Measurements from ENCODE around the gene KMT5B.

The KMT5B gene

GRCh38 chr11:68212421-68213134 is 518 bp downstream of the KMT5B start:
- Histone ChIP-seq H3K9me3 (ENCODE audit: low read length) (no peaks in the 10 kb centered on the region), H3K4me1 (ENCODE audit: insufficient read depth, low read length) (peaks cover 31% of the 10 kb centered on the region), H2AFZ (ENCODE audit: low read depth, low read length) (no peak overlapping the region), H3K36me3 (ENCODE audit: insufficient read depth, low read length) (no peaks in the 10 kb centered on the region), H3K4me3 (ENCODE audit: low read length) (peak overlapping the region; percentile 91), H3K27me3 (ENCODE audit: insufficient read depth, low read length) (no peaks in the 10 kb centered on the region)

- peak overlapping the region; percentile 91 for H3K4me3 ChIP-seq (ENCODE audit: low read length)
- H3K36me3 ChIP-seq (ENCODE audit: insufficient read depth, low read length) = no peaks in the 10 kb centered on the region
- peaks cover 31% of the 10 kb centered on the region for H3K4me1 ChIP-seq (ENCODE audit: insufficient read depth, low read length)
- H3K9me3 ChIP-seq (ENCODE audit: low read length) = no peaks in the 10 kb centered on the region
- H3K27me3 ChIP-seq (ENCODE audit: insufficient read depth, low read length) = no peaks in the 10 kb centered on the region
- no peak overlapping the region for H2AFZ ChIP-seq (ENCODE audit: low read depth, low read length)
Observed at GRCh38 chr11:68211546-68211945, 1.6 kb downstream of the KMT5B start.

- no peaks in the 10 kb centered on the region for H3K9me3 ChIP-seq (ENCODE audit: low read length)
- peaks cover 15% of the 10 kb centered on the region for H3K4me1 ChIP-seq (ENCODE audit: insufficient read depth, low read length)
- H3K36me3 ChIP-seq (ENCODE audit: insufficient read depth, low read length) = no peaks in the 10 kb centered on the region
- no peak overlapping the region for H2AFZ ChIP-seq (ENCODE audit: low read depth, low read length)
- no peak overlapping the region for H3K4me3 ChIP-seq (ENCODE audit: low read length)
- H3K27me3 ChIP-seq (ENCODE audit: insufficient read depth, low read length) = no peaks in the 10 kb centered on the region
Observed at GRCh38 chr11:68206211-68206610, 6.9 kb downstream of the KMT5B start.

- no peaks in the 10 kb centered on the region for H3K9me3 ChIP-seq (ENCODE audit: low read length)
- H3K4me3 ChIP-seq (ENCODE audit: low read length) = no peak overlapping the region
- peaks cover 3% of the 10 kb centered on the region for H3K4me1 ChIP-seq (ENCODE audit: insufficient read depth, low read length)
- H3K27me3 ChIP-seq (ENCODE audit: insufficient read depth, low read length) = no peaks in the 10 kb centered on the region
- H2AFZ ChIP-seq (ENCODE audit: low read depth, low read length) = no peak overlapping the region
- H3K36me3 ChIP-seq (ENCODE audit: insufficient read depth, low read length) = no peaks in the 10 kb centered on the region
Observed at GRCh38 chr11:68204402-68204801, 8.7 kb downstream of the KMT5B start.

GRCh38 chr11:68202165-68202564 is 10.9 kb downstream of the KMT5B start:
- no peaks in the 10 kb centered on the region for H3K27me3 ChIP-seq (ENCODE audit: insufficient read depth, low read length)
- H3K36me3 ChIP-seq (ENCODE audit: insufficient read depth, low read length) = no peaks in the 10 kb centered on the region
- no peaks in the 10 kb centered on the region for H3K9me3 ChIP-seq (ENCODE audit: low read length)
- H2AFZ ChIP-seq (ENCODE audit: low read depth, low read length) = no peak overlapping the region
- H3K4me1 ChIP-seq (ENCODE audit: insufficient read depth, low read length) = no peaks in the 10 kb centered on the region
- no peak overlapping the region for H3K4me3 ChIP-seq (ENCODE audit: low read length)

- no peaks in the 10 kb centered on the region for H3K27me3 ChIP-seq (ENCODE audit: insufficient read depth, low read length)
- no peak overlapping the region for H3K4me3 ChIP-seq (ENCODE audit: low read length)
- H3K36me3 ChIP-seq (ENCODE audit: insufficient read depth, low read length) = no peaks in the 10 kb centered on the region
- no peak overlapping the region for H2AFZ ChIP-seq (ENCODE audit: low read depth, low read length)
- H3K4me1 ChIP-seq (ENCODE audit: insufficient read depth, low read length) = no peaks in the 10 kb centered on the region
- no peaks in the 10 kb centered on the region for H3K9me3 ChIP-seq (ENCODE audit: low read length)
Observed at GRCh38 chr11:68201492-68201891, 11.6 kb downstream of the KMT5B start.

- no peaks in the 10 kb centered on the region for H3K36me3 ChIP-seq (ENCODE audit: insufficient read depth, low read length)
- no peaks in the 10 kb centered on the region for H3K4me1 ChIP-seq (ENCODE audit: insufficient read depth, low read length)
- no peak overlapping the region for H2AFZ ChIP-seq (ENCODE audit: low read depth, low read length)
- no peak overlapping the region for H3K4me3 ChIP-seq (ENCODE audit: low read length)
- no peaks in the 10 kb centered on the region for H3K9me3 ChIP-seq (ENCODE audit: low read length)
- H3K27me3 ChIP-seq (ENCODE audit: insufficient read depth, low read length) = no peaks in the 10 kb centered on the region
Observed at GRCh38 chr11:68200639-68201038, 12.5 kb downstream of the KMT5B start.

GRCh38 chr11:68199295-68199987 is 13.7 kb downstream of the KMT5B start:
- H3K9me3 ChIP-seq (ENCODE audit: low read length) = no peaks in the 10 kb centered on the region
- H3K27me3 ChIP-seq (ENCODE audit: insufficient read depth, low read length) = no peaks in the 10 kb centered on the region
- H3K36me3 ChIP-seq (ENCODE audit: insufficient read depth, low read length) = no peaks in the 10 kb centered on the region
- no peak overlapping the region for H2AFZ ChIP-seq (ENCODE audit: low read depth, low read length)
- no peak overlapping the region for H3K4me3 ChIP-seq (ENCODE audit: low read length)
- no peaks in the 10 kb centered on the region for H3K4me1 ChIP-seq (ENCODE audit: insufficient read depth, low read length)

- Histone ChIP-seq H3K9me3 (ENCODE audit: low read length) (no peaks in the 10 kb centered on the region), H3K27me3 (ENCODE audit: insufficient read depth, low read length) (no peaks in the 10 kb centered on the region), H3K4me1 (ENCODE audit: insufficient read depth, low read length) (no peaks in the 10 kb centered on the region), H2AFZ (ENCODE audit: low read depth, low read length) (no peak overlapping the region), H3K36me3 (ENCODE audit: insufficient read depth, low read length) (no peaks in the 10 kb centered on the region), H3K4me3 (ENCODE audit: low read length) (no peak overlapping the region)
Observed at GRCh38 chr11:68196219-68196618, 16.9 kb downstream of the KMT5B start.

GRCh38 chr11:68194675-68195294 is 18.3 kb downstream of the KMT5B start:
- Histone ChIP-seq H3K36me3 (ENCODE audit: insufficient read depth, low read length) (no peaks in the 10 kb centered on the region), H3K27me3 (ENCODE audit: insufficient read depth, low read length) (no peaks in the 10 kb centered on the region), H3K9me3 (ENCODE audit: low read length) (no peaks in the 10 kb centered on the region), H3K4me3 (ENCODE audit: low read length) (no peak overlapping the region), H2AFZ (ENCODE audit: low read depth, low read length) (no peak overlapping the region), H3K4me1 (ENCODE audit: insufficient read depth, low read length) (no peaks in the 10 kb centered on the region)

GRCh38 chr11:68193018-68193417 is 20.1 kb downstream of the KMT5B start:
- H3K9me3 ChIP-seq (ENCODE audit: low read length) = peaks cover 2% of the 10 kb centered on the region
- no peaks in the 10 kb centered on the region for H3K27me3 ChIP-seq (ENCODE audit: insufficient read depth, low read length)
- no peak overlapping the region for H2AFZ ChIP-seq (ENCODE audit: low read depth, low read length)
- H3K4me3 ChIP-seq (ENCODE audit: low read length) = no peak overlapping the region
- no peaks in the 10 kb centered on the region for H3K4me1 ChIP-seq (ENCODE audit: insufficient read depth, low read length)
- H3K36me3 ChIP-seq (ENCODE audit: insufficient read depth, low read length) = peaks cover 6% of the 10 kb centered on the region

GRCh38 chr11:68191661-68192579 is 21.2 kb downstream of the KMT5B start:
- Histone ChIP-seq H3K4me1 (ENCODE audit: insufficient read depth, low read length) (no peaks in the 10 kb centered on the region), H2AFZ (ENCODE audit: low read depth, low read length) (no peak overlapping the region), H3K36me3 (ENCODE audit: insufficient read depth, low read length) (peaks cover 14% of the 10 kb centered on the region), H3K27me3 (ENCODE audit: insufficient read depth, low read length) (no peaks in the 10 kb centered on the region), H3K9me3 (ENCODE audit: low read length) (peaks cover 2% of the 10 kb centered on the region), H3K4me3 (ENCODE audit: low read length) (no peak overlapping the region)

GRCh38 chr11:68189888-68190287 is 23.2 kb downstream of the KMT5B start:
- Histone ChIP-seq H2AFZ (ENCODE audit: low read depth, low read length) (no peak overlapping the region), H3K9me3 (ENCODE audit: low read length) (peaks cover 2% of the 10 kb centered on the region), H3K4me1 (ENCODE audit: insufficient read depth, low read length) (no peaks in the 10 kb centered on the region), H3K4me3 (ENCODE audit: low read length) (no peak overlapping the region), H3K27me3 (ENCODE audit: insufficient read depth, low read length) (no peaks in the 10 kb centered on the region), H3K36me3 (ENCODE audit: insufficient read depth, low read length) (peaks cover 34% of the 10 kb centered on the region)

Measured in neuron (in vitro differentiated cells).